Keratinocyte (primary cell): Measurements from ENCODE around the gene INAVA. TPM values are rescaled to one million over a fixed set of nuclear protein-coding genes. Genes with fewer than 3 reads are reported as not detected.

ENCODE experiments used
- DNase-seq: peaks from one replicate; pipeline ENCODE4 v3.0.0-alpha.2; 2011; ENCODE audit warnings: low read depth, missing footprints, low spot score
- FAIRE-seq: peaks from 2 replicates; lab custom pipeline; 2011; peaks lifted over from hg19 to GRCh38; lab: Jason Lieb, UNC
- H2AFZ ChIP-seq: 2 replicates; pipeline ENCODE4 v1.6.0; 2012; ENCODE audit warnings: low read length, control low read depth, inconsistent platforms; ENCODE audit not compliant: control insufficient read depth
- H3K27ac ChIP-seq: 2 replicates; pipeline ENCODE4 v1.5.1; 2011; ENCODE audit warnings: low read length; ENCODE audit not compliant: control insufficient read depth, insufficient read depth
- H3K27me3 ChIP-seq: 3 replicates; pipeline ENCODE4 v1.6.0; 2011; ENCODE audit warnings: low read length; ENCODE audit not compliant: control insufficient read depth, insufficient read depth; ENCODE audit errors: extremely low read depth
- H3K36me3 ChIP-seq, 2 experiments: 2 replicates in 1 of 2; 3 replicates in 1 of 2; pipeline ENCODE4 v1.5.1; 2011; ENCODE audit warnings: low read length in 2 of 2, mild to moderate bottlenecking in 1 of 2; ENCODE audit not compliant: control insufficient read depth in 2 of 2, insufficient read depth in 2 of 2; ENCODE audit errors: extremely low read depth in 1 of 2
- H3K4me1 ChIP-seq: 3 replicates; pipeline ENCODE4 v1.5.1; 2011; ENCODE audit warnings: low read length; ENCODE audit not compliant: control insufficient read depth, insufficient read depth; ENCODE audit errors: extremely low read depth
- H3K4me2 ChIP-seq: 3 replicates; pipeline ENCODE4 v1.6.0; 2011; ENCODE audit warnings: low read depth, low read length; ENCODE audit not compliant: control insufficient read depth, insufficient read depth; ENCODE audit errors: extremely low read depth
- H3K4me3 ChIP-seq, 3 experiments: fragments of 200-600 bp in 1 of 3; sonication (generic) in 1 of 3; 2 replicates in 2 of 3; 3 replicates in 1 of 3; pipeline ENCODE4 v1.5.1; 2011 to 2016; ENCODE audit warnings: low read length in 3 of 3, mild to moderate bottlenecking in 3 of 3, control low read depth in 2 of 3, inconsistent platforms in 1 of 3, low read depth in 1 of 3, mixed read lengths in 1 of 3, mixed run types in 1 of 3, moderate library complexity in 1 of 3; ENCODE audit not compliant: control insufficient read depth in 2 of 3, insufficient read depth in 2 of 3; ENCODE audit errors: extremely low read depth in 1 of 3
- H3K79me2 ChIP-seq: 2 replicates; pipeline ENCODE4 v1.6.0; 2012; ENCODE audit warnings: low read length; ENCODE audit not compliant: control insufficient read depth, insufficient read depth
- H3K9ac ChIP-seq: 3 replicates; pipeline ENCODE4 v1.6.0; 2011; ENCODE audit warnings: low read length; ENCODE audit not compliant: control insufficient read depth, insufficient read depth; ENCODE audit errors: extremely low read depth
- H3K9me1 ChIP-seq: 3 replicates; pipeline ENCODE4 v1.6.0; 2011; ENCODE audit warnings: low read length; ENCODE audit not compliant: control insufficient read depth, insufficient read depth; ENCODE audit errors: extremely low read depth
- H3K9me3 ChIP-seq: 2 replicates; pipeline ENCODE4 v1.5.1; 2012; ENCODE audit warnings: low read depth, low read length; ENCODE audit not compliant: control insufficient read depth
- H4K20me1 ChIP-seq: 3 replicates; pipeline ENCODE4 v1.6.0; 2011; ENCODE audit warnings: low read length; ENCODE audit not compliant: control insufficient read depth, insufficient read depth; ENCODE audit errors: extremely low read depth
- EZH2 ChIP-seq: IDR thresholded peaks from one replicate; pipeline ENCODE4 v1.6.1; 2012; ENCODE audit warnings: inconsistent platforms, mild to moderate bottlenecking, low read length, moderate library complexity
- dilution Hi-C: fragments of 300-500 bp; cut with MboI; formaldehyde crosslinking; loops from one replicate; pipeline ENCODE4 v1.7.0; 2020; ENCODE audit warnings: low sequenced_read_pairs; ENCODE audit not compliant: extremely low pct_ligation_motif_present
- polyA plus RNA-seq, 5 experiments: library from polyadenylated mRNA; depleted of rRNA in 3 of 5; stranded (reverse) in 3 of 5; stranded (forward) in 1 of 5; unstranded in 1 of 5; fragments of >200 nt; gene quantifications; 1 replicate in 1 of 5; 2 replicates in 3 of 5; 3 replicates in 1 of 5; pipeline versions ENCODE4 v1.2.1 to v1.2.3, GENCODE V29; 2011 to 2012; ENCODE audit warnings: missing spikeins in 2 of 5, low read depth in 1 of 5, low replicate concordance in 1 of 5
- TF ChIP-seq, protein P1 (sequence below), 3 experiments: IDR thresholded peaks in 1 of 3; conservative IDR thresholded peaks in 1 of 3; optimal IDR thresholded peaks in 1 of 3; 2 replicates in 2 of 3; 3 replicates in 1 of 3; pipeline versions ENCODE3 to v1.5.1; 2011; ENCODE audit warnings: low read length in 3 of 3, mild to moderate bottlenecking in 3 of 3, moderate library complexity in 2 of 3, control low read depth in 1 of 3, inconsistent platforms in 1 of 3; ENCODE audit not compliant: insufficient read depth in 2 of 3; ENCODE audit errors: extremely low read depth in 1 of 3

Gene INAVA
- polyA plus RNA-seq, 1 donor (not counting 4 experiments of a cell fraction or from before 2014, with no cell fraction given): 12.5 TPM

- peaks cover 43% of the 10 kb centered on the region for H3K4me1 ChIP-seq
- no peak overlapping the region for H3K9ac ChIP-seq
- dilution Hi-C loops: no loop called here
Measured at GRCh38 chr1:200893411-200893901, 1.2 kb upstream of the INAVA start.

DNA sequence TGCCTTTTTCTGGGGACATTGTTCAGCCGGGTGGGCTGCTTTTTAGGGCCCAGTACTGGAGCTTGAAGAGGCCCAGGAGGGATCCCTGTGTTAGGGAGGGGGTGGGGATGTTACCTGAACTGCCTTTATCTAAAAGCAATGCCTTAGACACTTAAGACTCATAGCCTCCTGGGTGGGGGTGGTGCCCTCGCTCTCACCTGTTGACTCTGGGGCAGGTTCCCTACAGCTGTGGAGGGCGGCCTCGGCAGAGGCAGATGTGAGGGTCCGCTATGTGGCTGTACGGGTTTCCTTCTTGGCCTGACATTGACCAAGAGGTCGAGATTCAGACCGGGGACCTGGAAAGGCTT lies 716 bp downstream of the INAVA start:
- Histone ChIP-seq H3K27me3 (no peaks in the 10 kb centered on the region), H3K4me1 (peaks cover 42% of the 10 kb centered on the region), H3K4me2 (peak overlapping the region; percentile 95), H4K20me1 (peaks cover 11% of the 10 kb centered on the region), H3K36me3 (peaks cover 19 to 28% of the 10 kb centered on the region in 2 experiments), H3K9ac (peak overlapping the region; percentile 69), H3K4me3 (peak overlapping the region; percentile 72 to 84 (median 81)), H2AFZ (peak overlapping the region; percentile 37), H3K9me1 (no peaks in the 10 kb centered on the region), H3K27ac (peak overlapping the region; percentile 92), H3K9me3 (no peaks in the 10 kb centered on the region), H3K79me2 (peaks cover 22% of the 10 kb centered on the region)
- DNase-seq (no peak), FAIRE-seq (no peak)
- TF ChIP-seq, protein P1, sequence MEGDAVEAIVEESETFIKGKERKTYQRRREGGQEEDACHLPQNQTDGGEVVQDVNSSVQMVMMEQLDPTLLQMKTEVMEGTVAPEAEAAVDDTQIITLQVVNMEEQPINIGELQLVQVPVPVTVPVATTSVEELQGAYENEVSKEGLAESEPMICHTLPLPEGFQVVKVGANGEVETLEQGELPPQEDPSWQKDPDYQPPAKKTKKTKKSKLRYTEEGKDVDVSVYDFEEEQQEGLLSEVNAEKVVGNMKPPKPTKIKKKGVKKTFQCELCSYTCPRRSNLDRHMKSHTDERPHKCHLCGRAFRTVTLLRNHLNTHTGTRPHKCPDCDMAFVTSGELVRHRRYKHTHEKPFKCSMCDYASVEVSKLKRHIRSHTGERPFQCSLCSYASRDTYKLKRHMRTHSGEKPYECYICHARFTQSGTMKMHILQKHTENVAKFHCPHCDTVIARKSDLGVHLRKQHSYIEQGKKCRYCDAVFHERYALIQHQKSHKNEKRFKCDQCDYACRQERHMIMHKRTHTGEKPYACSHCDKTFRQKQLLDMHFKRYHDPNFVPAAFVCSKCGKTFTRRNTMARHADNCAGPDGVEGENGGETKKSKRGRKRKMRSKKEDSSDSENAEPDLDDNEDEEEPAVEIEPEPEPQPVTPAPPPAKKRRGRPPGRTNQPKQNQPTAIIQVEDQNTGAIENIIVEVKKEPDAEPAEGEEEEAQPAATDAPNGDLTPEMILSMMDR (optimal IDR thresholded peaks at IDR 0.05 in 1 of 3, IDR thresholded peaks at IDR 0.05 in 1 of 3, conservative IDR thresholded peaks at IDR 0.05 in 1 of 3; ENCODE audit: extremely low read depth in 1 of 3, insufficient read depth in 2 of 3, low read length in 3 of 3): no peak
- no peak for TF ChIP-seq EZH2
- dilution Hi-C loops: no loop called here

More at GRCh38 chr1:200893411-200893901, 1.2 kb upstream of the INAVA start:
- H3K4me2 ChIP-seq: peak overlapping the region; percentile 27
- peaks cover under 1 to 15% of the 10 kb centered on the region in 2 experiments for H3K36me3 ChIP-seq
- no peak overlapping the region for H2AFZ ChIP-seq
- peaks cover 22% of the 10 kb centered on the region for H3K79me2 ChIP-seq
- H3K27me3 ChIP-seq: no peaks in the 10 kb centered on the region
- no peak overlapping the region for H3K27ac ChIP-seq
- no peak for TF ChIP-seq EZH2
- TF ChIP-seq, protein P1 (optimal IDR thresholded peaks at IDR 0.05 in 1 of 3, IDR thresholded peaks at IDR 0.05 in 1 of 3, conservative IDR thresholded peaks at IDR 0.05 in 1 of 3; ENCODE audit: extremely low read depth in 1 of 3, insufficient read depth in 2 of 3, low read length in 3 of 3): no peak
- FAIRE-seq: no peak
- H3K4me3 ChIP-seq: no peak overlapping the region
- H3K9me3 ChIP-seq: no peaks in the 10 kb centered on the region
- no peaks in the 10 kb centered on the region for H3K9me1 ChIP-seq
- no peak for DNase-seq
- H4K20me1 ChIP-seq: peaks cover 11% of the 10 kb centered on the region
